Liver (tissue), 9 donors: Measurements from ENCODE around the gene CCDC186. TPM values are rescaled to one million over a fixed set of nuclear protein-coding genes. Genes with fewer than 3 reads are reported as not detected.

ENCODE experiments used
- DNase-seq: peaks from one replicate; pipeline ENCODE4 v3.0.0-alpha.2; 2017; ENCODE audit warnings: low spot score
- H3K27ac ChIP-seq, 2 donors: one replicate each; pipeline ENCODE4 v1.7.0; 2013; ENCODE audit warnings: inconsistent platforms in 2 of 2, low read length in 2 of 2, control low read depth in 1 of 2, low read depth in 1 of 2, mild to moderate bottlenecking in 1 of 2
- H3K27me3 ChIP-seq, 4 donors: one replicate each; pipeline versions ENCODE4 v1.6.1 to v1.7.0; 2013; ENCODE audit warnings: low read length in 3 of 4, inconsistent platforms in 1 of 4, mild to moderate bottlenecking in 1 of 4, moderate library complexity in 1 of 4; ENCODE audit not compliant: control insufficient read depth in 4 of 4, insufficient read depth in 4 of 4
- H3K36me3 ChIP-seq, 4 donors: one replicate each; pipeline versions ENCODE4 v1.6.1 to v1.7.0; 2013; ENCODE audit warnings: low read length in 3 of 4, mild to moderate bottlenecking in 3 of 4, low read depth in 1 of 4, moderate library complexity in 1 of 4; ENCODE audit not compliant: control insufficient read depth in 4 of 4, insufficient read depth in 3 of 4
- H3K4me1 ChIP-seq, 4 donors: one replicate each; pipeline versions ENCODE4 v1.6.1 to v1.7.0; 2013; ENCODE audit warnings: low read length in 3 of 4, mild to moderate bottlenecking in 3 of 4, moderate library complexity in 1 of 4; ENCODE audit not compliant: control insufficient read depth in 4 of 4, insufficient read depth in 4 of 4
- H3K4me3 ChIP-seq, 3 donors: one replicate each; pipeline versions ENCODE4 v1.6.1 to v1.7.0; 2013; ENCODE audit warnings: low read length in 3 of 3, control low read depth in 1 of 3, low read depth in 1 of 3, mild to moderate bottlenecking in 1 of 3
- H3K9ac ChIP-seq, 2 donors: one replicate each; pipeline ENCODE4 v1.7.0; 2013; ENCODE audit warnings: low read length in 2 of 2, mild to moderate bottlenecking in 2 of 2, moderate library complexity in 2 of 2, control low read depth in 1 of 2, low read depth in 1 of 2
- H3K9me3 ChIP-seq, 4 donors: one replicate each; pipeline versions ENCODE4 v1.6.1 to v1.7.0; 2013; ENCODE audit warnings: low read length in 3 of 4; ENCODE audit not compliant: control insufficient read depth in 4 of 4
- ATF3 ChIP-seq: IDR thresholded peaks from 2 replicates; pipeline ENCODE4 v1.6.1; 2016; ENCODE audit warnings: antibody characterized with exemption
- CTCF ChIP-seq: fragments of 150-350 bp; IDR thresholded peaks from 2 replicates; pipeline ENCODE4 v1.5.1; 2017; ENCODE audit warnings: improper control_type of control experiment, low read depth, low read length; ENCODE audit not compliant: missing input control
- EGR1 ChIP-seq, 2 donors: IDR thresholded peaks; 2 replicates each; pipeline ENCODE4 v1.6.1; 2016 to 2018; ENCODE audit warnings: antibody characterized with exemption in 2 of 2, low read depth in 2 of 2
- FOXA1 ChIP-seq: IDR thresholded peaks from 2 replicates; pipeline ENCODE4 v1.6.1; 2016; ENCODE audit warnings: antibody characterized with exemption
- FOXA2 ChIP-seq: IDR thresholded peaks from 2 replicates; pipeline ENCODE4 v1.6.1; 2016; ENCODE audit warnings: antibody characterized with exemption
- GABPA ChIP-seq, 2 donors: IDR thresholded peaks in 1 of 2; conservative IDR thresholded peaks in 1 of 2; 2 replicates each; pipeline ENCODE4 v1.6.1; 2016; ENCODE audit warnings: antibody characterized with exemption in 2 of 2, mild to moderate bottlenecking in 1 of 2, moderate library complexity in 1 of 2
- HNF4A ChIP-seq, 2 donors: conservative IDR thresholded peaks; 2 replicates each; pipeline ENCODE4 v1.6.1; 2016; ENCODE audit warnings: antibody characterized with exemption in 2 of 2, mild to moderate bottlenecking in 2 of 2
- HNF4G ChIP-seq: IDR thresholded peaks from 2 replicates; pipeline ENCODE4 v1.6.1; 2016; ENCODE audit warnings: antibody characterized with exemption
- JUND ChIP-seq, 2 donors: IDR thresholded peaks; 2 replicates each; pipeline ENCODE4 v1.6.1; 2016; ENCODE audit warnings: antibody characterized with exemption in 2 of 2
- MAX ChIP-seq: IDR thresholded peaks from 2 replicates; pipeline ENCODE4 v1.6.1; 2016; ENCODE audit warnings: antibody characterized with exemption
- NR2F2 ChIP-seq: IDR thresholded peaks from 2 replicates; pipeline ENCODE4 v1.6.1; 2016; ENCODE audit warnings: antibody characterized with exemption
- RAD21 ChIP-seq, 2 donors: IDR thresholded peaks; 2 replicates each; pipeline ENCODE4 v1.6.1; 2016; ENCODE audit warnings: antibody characterized with exemption in 2 of 2, mild to moderate bottlenecking in 2 of 2
- REST ChIP-seq: IDR thresholded peaks from 2 replicates; pipeline ENCODE4 v1.6.1; 2016; ENCODE audit warnings: antibody characterized with exemption, mild to moderate bottlenecking
- RXRA ChIP-seq, 2 donors: IDR thresholded peaks; 2 replicates each; pipeline ENCODE4 v1.6.1; 2017 to 2018; ENCODE audit warnings: antibody characterized with exemption in 2 of 2, mild to moderate bottlenecking in 1 of 2
- SP1 ChIP-seq: IDR thresholded peaks from 2 replicates; pipeline ENCODE4 v1.6.1; 2018; ENCODE audit warnings: antibody characterized with exemption, mild to moderate bottlenecking
- TAF1 ChIP-seq: conservative IDR thresholded peaks from 2 replicates; pipeline ENCODE4 v1.6.1; 2016; ENCODE audit warnings: antibody characterized with exemption, mild to moderate bottlenecking
- YY1 ChIP-seq: IDR thresholded peaks from 2 replicates; pipeline ENCODE4 v1.6.1; 2016; ENCODE audit warnings: antibody characterized with exemption, mild to moderate bottlenecking
- ZBTB33 ChIP-seq: IDR thresholded peaks from 2 replicates; pipeline ENCODE4 v1.6.1; 2016; ENCODE audit warnings: antibody characterized with exemption
- WGBS: extraction: QIAGEN DNeasy Blood & Tissue Kit; methylation state at CpG from one replicate; pipeline ENCODE4 v1.1.7; 2013; 5-methylcytosine and 5-hydroxymethylcytosine counted together
- polyA plus RNA-seq, 2 donors: library from polyadenylated mRNA; stranded (reverse) in 1 of 2; unstranded in 1 of 2; fragments of 200-250 nt in 1 of 2; fragments of >200 nt in 1 of 2; fragmentation: Nextera tagmentation in 1 of 2; extraction: Ambion mirVana in 1 of 2; gene quantifications; one replicate each; pipeline versions ENCODE4 v1.2.1 to v1.2.3, GENCODE V29; 2013 to 2015
- total RNA-seq, 2 donors: library from RNA; depleted of rRNA; stranded (reverse); fragments of >200 nt; gene quantifications; one replicate each; pipeline ENCODE4 v1.2.3, GENCODE V29; 2014
- donor health status: healthy.
- donor health status: healthy.
- donor health status: healthy.
- donor health status: healthy.
- donor health status: healthy.

The CCDC186 gene
- total and polyA plus RNA-seq, 4 donors, result 1.9 to 11.6 (median 6.1) TPM

- Histone ChIP-seq H3K36me3 (no peaks in the 10 kb centered on the region), H3K4me1 (peaks cover 0 to 3% (median 0%) of the 10 kb centered on the region in 4 donors), H3K27me3 (no peaks in the 10 kb centered on the region), H3K9me3 (no peaks in the 10 kb centered on the region), H3K4me3 (no peak within 1 kb of the TSS), H3K9ac (no peak within 1 kb of the TSS), H3K27ac (no peak within 1 kb of the TSS)
- TF ChIP-seq ZBTB33 (no peak), FOXA1 (no peak), ATF3 (no peak), SP1 (no peak), TAF1 (no peak), GABPA (IDR thresholded peaks at IDR 0.05 in 1 of 2, conservative IDR thresholded peaks at IDR 0.05 in 1 of 2) (no peak), RXRA (IDR thresholded peaks at IDR 0.05) (no peak), FOXA2 (no peak), HNF4G (no peak), NR2F2 (no peak), CTCF (no peak), REST (no peak), HNF4A (conservative IDR thresholded peaks at IDR 0.05) (no peak), EGR1 (IDR thresholded peaks at IDR 0.05; ENCODE audit: low read depth in 2 of 2) (no peak), MAX (no peak)
- DNase-seq, result no peak
- WGBS, result 73% methylated on average over 28 of the region's 28 CpGs
Measured at GRCh38 chr10:114179148-114179547, 5.1 kb upstream of the CCDC186 start, which contains the start of gene TDRD1. Gene TDRD1, plus strand, starts transcription at chr10:114179353. Its CDS starts 8,479 bp downstream, at chr10:114187832.

- DNase-seq, result no peak
- Histone ChIP-seq H3K9ac (no peak overlapping the region), H3K36me3 (no peaks in the 10 kb centered on the region), H3K27me3 (no peaks in the 10 kb centered on the region), H3K4me3 (no peak overlapping the region), H3K9me3 (no peaks in the 10 kb centered on the region), H3K4me1 (peaks cover 0 to 16% (median 8%) of the 10 kb centered on the region in 4 donors), H3K27ac (no peak overlapping the region)
- 94% methylated on average over 1 of the region's 1 CpG for WGBS
- TF ChIP-seq FOXA2 (no peak), MAX (no peak), HNF4A (conservative IDR thresholded peaks at IDR 0.05) (no peak), NR2F2 (no peak), ATF3 (no peak), EGR1 (IDR thresholded peaks at IDR 0.05; ENCODE audit: low read depth in 2 of 2) (no peak), JUND (IDR thresholded peaks at IDR 0.05) (no peak), CTCF (no peak), FOXA1 (no peak), HNF4G (no peak), ZBTB33 (no peak), RXRA (IDR thresholded peaks at IDR 0.05) (no peak), RAD21 (IDR thresholded peaks at IDR 0.05) (no peak), SP1 (no peak), GABPA (IDR thresholded peaks at IDR 0.05 in 1 of 2, conservative IDR thresholded peaks at IDR 0.05 in 1 of 2) (no peak), TAF1 (no peak), YY1 (no peak)
Measured at GRCh38 chr10:114176511-114176910, 2.5 kb upstream of the CCDC186 start.
